H9 (cell line): ENCODE data around the gene ABCB1. TPM values are rescaled to one million over a fixed set of nuclear protein-coding genes. Genes with fewer than 3 reads are reported as not detected.

Source experiments
- DNase-seq: peaks from one replicate; pipeline ENCODE4 v3.0.0-alpha.2; 2017
- H2AFZ ChIP-seq: one replicate; pipeline ENCODE4 v1.6.1; 2013; ENCODE audit warnings: mild to moderate bottlenecking, low read length, control low read depth, moderate library complexity
- H2AK5ac ChIP-seq: 2 replicates; pipeline ENCODE4 v1.6.1; 2013; ENCODE audit warnings: low read length, control low read depth, mixed read lengths; ENCODE audit not compliant: insufficient read length
- H2BK120ac ChIP-seq: one replicate; pipeline ENCODE4 v1.6.1; 2013; ENCODE audit warnings: low read depth, mild to moderate bottlenecking, low read length, control low read depth, inconsistent platforms; ENCODE audit not compliant: poor library complexity, severe bottlenecking
- H2BK12ac ChIP-seq: 2 replicates; pipeline ENCODE4 v1.6.1; 2013; ENCODE audit warnings: low read length, control low read depth, mixed read lengths, low read depth; ENCODE audit not compliant: insufficient read length
- H2BK15ac ChIP-seq: 2 replicates; pipeline ENCODE4 v1.6.1; 2013; ENCODE audit warnings: low read depth, low read length, control low read depth
- H2BK20ac ChIP-seq: one replicate; pipeline ENCODE4 v1.6.1; 2013; ENCODE audit warnings: low read depth, mild to moderate bottlenecking, low read length, control low read depth, inconsistent platforms; ENCODE audit not compliant: poor library complexity, severe bottlenecking
- H2BK5ac ChIP-seq: 2 replicates; pipeline ENCODE4 v1.6.1; 2013; ENCODE audit warnings: low read length, control low read depth, mixed read lengths; ENCODE audit not compliant: insufficient read length
- H3K14ac ChIP-seq: 2 replicates; pipeline ENCODE4 v1.6.1; 2013; ENCODE audit warnings: low read length, control low read depth; ENCODE audit not compliant: insufficient read depth
- H3K18ac ChIP-seq: 2 replicates; pipeline ENCODE4 v1.6.1; 2013; ENCODE audit warnings: low read depth, mild to moderate bottlenecking, mixed read lengths, low read length, control low read depth; ENCODE audit not compliant: insufficient read length
- H3K23ac ChIP-seq: 2 replicates; pipeline ENCODE4 v1.6.1; 2013; ENCODE audit warnings: low read length, control low read depth, mixed read lengths, low read depth; ENCODE audit not compliant: insufficient read length
- H3K23me2 ChIP-seq: 2 replicates; pipeline ENCODE4 v1.6.1; 2013; ENCODE audit warnings: low read depth, mild to moderate bottlenecking, mixed read lengths, low read length, control low read depth; ENCODE audit not compliant: insufficient read length, poor library complexity, severe bottlenecking
- H3K27ac ChIP-seq: 2 replicates; pipeline ENCODE4 v1.5.1; 2013; ENCODE audit warnings: low read length, control low read depth, mixed read lengths, low read depth; ENCODE audit not compliant: insufficient read length
- H3K27me3 ChIP-seq: 2 replicates; pipeline ENCODE4 v1.6.1; 2013; ENCODE audit warnings: low read length, control low read depth, inconsistent platforms; ENCODE audit not compliant: insufficient read depth
- H3K4ac ChIP-seq: 2 replicates; pipeline ENCODE4 v1.6.1; 2013; ENCODE audit warnings: low read depth, mild to moderate bottlenecking, control low read depth, inconsistent platforms, low read length, moderate library complexity
- H3K4me1 ChIP-seq: 2 replicates; pipeline ENCODE4 v1.6.1; 2013; ENCODE audit warnings: low read length, control low read depth, inconsistent platforms; ENCODE audit not compliant: insufficient read depth
- H3K4me2 ChIP-seq: 2 replicates; pipeline ENCODE4 v1.6.1; 2013; ENCODE audit warnings: low read length, control low read depth, mixed read lengths; ENCODE audit not compliant: insufficient read length, insufficient read depth
- H3K56ac ChIP-seq: 2 replicates; pipeline ENCODE4 v1.6.1; 2013; ENCODE audit warnings: low read depth, mild to moderate bottlenecking, mixed read lengths, low read length, control low read depth; ENCODE audit not compliant: insufficient read length
- H3K79me1 ChIP-seq: 2 replicates; pipeline ENCODE4 v1.6.1; 2013; ENCODE audit warnings: low read depth, mild to moderate bottlenecking, moderate library complexity, low read length, control low read depth, inconsistent platforms; ENCODE audit not compliant: insufficient read depth, poor library complexity, severe bottlenecking
- H3K79me2 ChIP-seq: 2 replicates; pipeline ENCODE4 v1.6.1; 2013; ENCODE audit warnings: low read length, control low read depth, inconsistent platforms; ENCODE audit not compliant: insufficient read depth
- H3K9ac ChIP-seq: 2 replicates; pipeline ENCODE4 v1.6.1; 2013; ENCODE audit warnings: low read length, control low read depth, mixed read lengths; ENCODE audit not compliant: insufficient read length; ENCODE audit errors: extremely low read depth
- H3K9me3 ChIP-seq: one replicate; pipeline ENCODE4 v1.6.1; 2013; ENCODE audit warnings: low read depth, low read length, inconsistent platforms; ENCODE audit not compliant: control insufficient read depth
- H3T11ph ChIP-seq: one replicate; pipeline ENCODE4 v1.6.1; 2013; ENCODE audit warnings: mild to moderate bottlenecking, low read length, control low read depth, inconsistent platforms
- H4K20me1 ChIP-seq: one replicate; pipeline ENCODE4 v1.6.1; 2013; ENCODE audit not compliant: control insufficient read depth, insufficient read length, insufficient read depth
- H4K5ac ChIP-seq: 2 replicates; pipeline ENCODE4 v1.6.1; 2013; ENCODE audit warnings: low read depth, mild to moderate bottlenecking, mixed read lengths, low read length, control low read depth; ENCODE audit not compliant: insufficient read length
- H4K8ac ChIP-seq: replicated peaks from 2 replicates; pipeline ENCODE4 v1.6.1; 2013; ENCODE audit warnings: low read length, control low read depth, mixed read lengths, low read depth; ENCODE audit not compliant: insufficient read length
- H4K91ac ChIP-seq: 2 replicates; pipeline ENCODE4 v1.6.1; 2013; ENCODE audit warnings: low read depth, mild to moderate bottlenecking, moderate library complexity, mixed read lengths, low read length, control low read depth; ENCODE audit not compliant: insufficient read length
- H3K27ac Mint-ChIP-seq, 3 experiments: 2 replicates in 2 of 3; 3 replicates in 1 of 3; pipeline ENCODE4 v1.8.0; 2020 to 2021; ENCODE audit warnings: mixed read lengths in 3 of 3, mild to moderate bottlenecking in 1 of 3, moderate library complexity in 1 of 3
- H3K27me3 Mint-ChIP-seq: 2 replicates; pipeline ENCODE4 v1.8.0; 2021; ENCODE audit warnings: low read depth, mild to moderate bottlenecking, moderate library complexity, mixed read lengths
- H3K36me3 Mint-ChIP-seq, 3 experiments: 2 replicates in 2 of 3; 3 replicates in 1 of 3; pipeline ENCODE4 v1.8.0; 2020 to 2021; ENCODE audit warnings: low read depth in 3 of 3, mixed read lengths in 3 of 3; ENCODE audit not compliant: insufficient read depth in 1 of 3
- H3K4me1 Mint-ChIP-seq, 2 experiments: 2 replicates each; pipeline ENCODE4 v1.8.0; 2020; ENCODE audit warnings: mixed read lengths in 2 of 2
- H3K4me3 Mint-ChIP-seq, 2 experiments: 2 replicates in 1 of 2; 3 replicates in 1 of 2; pipeline ENCODE4 v1.8.0; 2020 to 2021; ENCODE audit warnings: mild to moderate bottlenecking in 2 of 2, mixed read lengths in 2 of 2, moderate library complexity in 1 of 2
- H3K9me3 Mint-ChIP-seq, 2 experiments: 2 replicates in 1 of 2; 3 replicates in 1 of 2; pipeline ENCODE4 v1.8.0; 2020; ENCODE audit warnings: mild to moderate bottlenecking in 2 of 2, mixed read lengths in 2 of 2, moderate library complexity in 1 of 2
- CTCF ChIP-seq: fragments of 200-600 bp; sonication (generic); conservative IDR thresholded peaks from 3 replicates; pipeline ENCODE4 v1.8.0; 2021; ENCODE audit warnings: antibody characterized with exemption, mild to moderate bottlenecking
- WGBS: extraction: QIAGEN DNeasy Blood & Tissue Kit; methylation state at CpG from one replicate; pipeline ENCODE4 v1.1.7; 2013; ENCODE audit warnings: missing lambda C conversion rate, low lambda C conversion rate, mixed read lengths; ENCODE audit not compliant: insufficient read length; ENCODE audit errors: extremely low coverage; 5-methylcytosine and 5-hydroxymethylcytosine counted together
- total RNA-seq: library from RNA; stranded (reverse); gene quantifications from 2 replicates; pipeline ENCODE4 v1.2.1, GENCODE V29; 2021

The ABCB1 gene
- total RNA-seq, 1 experiment from 2014 or later = 0.33 TPM

- no peak overlapping the region for H2AFZ ChIP-seq
- no peaks in the 10 kb centered on the region for H3K23me2 ChIP-seq
- H3K27ac ChIP-seq = no peak overlapping the region
- H3K4ac ChIP-seq = no peak overlapping the region
- H3K79me2 ChIP-seq = no peaks in the 10 kb centered on the region
- H3K56ac ChIP-seq = no peak overlapping the region
- no peak overlapping the region for H3K23ac ChIP-seq
- no peak overlapping the region for H3K14ac ChIP-seq
- no peak overlapping the region for H2BK15ac ChIP-seq
- Mint-ChIP-seq H3K9me3 (no peaks in the 10 kb centered on the region), H3K27ac (no peak overlapping the region), H3K4me1 (peaks cover 13 to 18% of the 10 kb centered on the region in 2 experiments), H3K4me3 (no peak overlapping the region), H3K27me3 (no peaks in the 10 kb centered on the region), H3K36me3 (no peaks in the 10 kb centered on the region; a peak in 1 of 7 replicates)
- H3K79me1 ChIP-seq = no peaks in the 10 kb centered on the region
- no peak overlapping the region for H3T11ph ChIP-seq
- H2BK5ac ChIP-seq = no peak overlapping the region
- no peaks in the 10 kb centered on the region for H3K9me3 ChIP-seq
- no peak overlapping the region for H2BK12ac ChIP-seq
- no peak for DNase-seq
- no peak overlapping the region for H4K91ac ChIP-seq
- no peak overlapping the region for H3K4me2 ChIP-seq
- no peak for TF ChIP-seq CTCF
- WGBS = no CpG with 5 or more reads among the region's 6 CpGs
- H2AK5ac ChIP-seq = no peak overlapping the region
- H3K9ac ChIP-seq = no peak overlapping the region
- no peak overlapping the region for H2BK20ac ChIP-seq
- H3K27me3 ChIP-seq = no peaks in the 10 kb centered on the region
- no peak overlapping the region for H4K5ac ChIP-seq
- H2BK120ac ChIP-seq = no peak overlapping the region
- no peaks in the 10 kb centered on the region for H4K20me1 ChIP-seq
- H4K8ac ChIP-seq = no peak overlapping the region
- peaks cover 5% of the 10 kb centered on the region; the same call in 1 of the 2 replicates for H3K4me1 ChIP-seq
- H3K18ac ChIP-seq = no peak overlapping the region
These were observed 34.3 kb downstream of the ABCB1 start for GRCh38 chr7:87566311-87566900.
